ENCODE results near the gene MAGI1. TPM values are rescaled to one million over a fixed set of nuclear protein-coding genes. Genes with fewer than 3 reads are reported as not detected.

The MAGI1 gene
- total and polyA plus RNA-seq, 2 donors (not counting 1 experiment from before 2014, with no cell fraction given) = 0.10 to 0.22 TPM

DNA sequence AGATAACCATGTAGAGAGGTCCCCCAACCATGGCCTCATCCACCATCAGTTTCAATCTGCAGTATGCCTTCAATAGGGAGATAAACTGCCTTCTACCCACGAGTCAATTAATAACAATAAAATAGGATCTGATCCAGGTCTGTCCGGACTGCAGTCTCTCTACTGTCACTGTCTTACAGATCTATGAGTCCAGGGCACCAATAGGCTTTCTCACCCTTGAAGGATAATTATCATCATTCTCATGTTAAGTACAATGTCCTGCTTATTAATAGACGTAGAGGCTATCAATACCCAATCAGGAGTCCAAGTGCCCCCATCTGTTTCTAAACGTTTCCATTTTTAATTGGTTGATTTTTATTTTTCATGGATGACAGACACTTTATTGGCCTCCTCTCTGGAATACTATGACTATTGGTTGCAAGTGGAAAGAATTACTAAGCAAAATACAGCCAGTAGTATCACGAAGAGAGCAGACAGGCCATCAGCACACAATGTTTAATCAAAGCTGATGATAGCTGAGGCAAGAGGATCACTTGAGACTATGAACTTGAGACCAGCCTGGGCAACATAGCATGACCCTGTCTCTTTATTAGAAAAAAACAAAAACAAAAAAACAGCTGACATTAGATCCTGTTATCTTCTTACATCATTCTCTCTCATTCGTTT, 480.7 kb downstream of the MAGI1 start:
- 69% methylated on average over 2 of the region's 6 CpGs for WGBS (ENCODE audit: insufficient coverage)
- H2AFZ ChIP-seq (ENCODE audit: insufficient read depth, low read depth, low read length, poor library complexity, severe bottlenecking) = no peak overlapping the region

DNA sequence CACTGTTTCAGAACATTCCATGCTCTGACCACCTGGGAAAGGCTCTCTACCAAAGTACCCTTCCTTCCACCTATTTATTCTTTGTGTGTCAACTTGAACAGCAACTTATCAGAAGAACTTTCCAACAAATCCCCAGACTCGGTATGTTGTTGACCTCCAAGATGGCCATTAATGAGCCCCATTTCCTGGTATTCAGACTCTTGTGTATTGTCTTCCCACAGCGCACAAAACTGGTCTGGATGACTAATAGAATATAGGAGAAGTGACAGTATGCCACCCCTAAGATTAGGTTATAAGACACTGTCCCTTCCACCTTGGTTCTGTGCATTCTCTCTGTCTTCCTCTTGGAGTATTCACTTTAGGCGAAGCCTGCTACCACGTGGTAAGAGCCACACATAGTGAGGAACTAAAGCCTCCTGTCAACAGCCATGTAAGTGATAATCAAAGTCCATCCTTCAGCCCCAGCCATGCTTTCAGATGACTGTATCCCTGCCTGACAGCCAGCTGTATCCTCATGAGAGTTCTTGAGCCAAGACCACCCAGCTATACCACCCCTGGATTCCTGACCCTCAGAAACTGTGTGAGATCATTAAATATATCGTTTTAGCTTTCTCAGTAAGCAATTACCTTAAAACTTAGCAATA, 481.7 kb downstream of the MAGI1 start:
- no peak overlapping the region for H3K27ac Mint-ChIP-seq
- H3K36me3 ChIP-seq (replicated peaks in 1 of 2; ENCODE audit: control extremely low read depth in 1 of 2, control insufficient read depth in 1 of 2, extremely low read depth in 1 of 2, insufficient read depth in 2 of 2, low read length in 1 of 2) = no peaks in the 10 kb centered on the region
- no peak overlapping the region for H2AFZ ChIP-seq (ENCODE audit: insufficient read depth, low read depth, low read length, poor library complexity, severe bottlenecking)
- intact Hi-C loops (cut with micrococcal nuclease) = no loop called here
- no peak overlapping the region for H3K4me2 ChIP-seq (replicated peaks; ENCODE audit: low read depth, low read length, poor library complexity, severe bottlenecking)
- no peaks in the 10 kb centered on the region for H3K4me1 Mint-ChIP-seq
- H3K4me3 ChIP-seq (ENCODE audit: control extremely low read depth in 1 of 5, extremely low read depth in 1 of 5, insufficient read depth in 1 of 5, low read depth in 2 of 5, low read length in 4 of 5) = no peak overlapping the region
- no peak overlapping the region for H3K9ac ChIP-seq (ENCODE audit: low read length)
- H3K79me2 ChIP-seq (ENCODE audit: control insufficient read depth, insufficient read depth, low read length) = no peaks in the 10 kb centered on the region
- ChIA-PET CTCF (no interaction called here), POLR2A (no interaction called here)
- TF ChIP-seq, protein P1, sequence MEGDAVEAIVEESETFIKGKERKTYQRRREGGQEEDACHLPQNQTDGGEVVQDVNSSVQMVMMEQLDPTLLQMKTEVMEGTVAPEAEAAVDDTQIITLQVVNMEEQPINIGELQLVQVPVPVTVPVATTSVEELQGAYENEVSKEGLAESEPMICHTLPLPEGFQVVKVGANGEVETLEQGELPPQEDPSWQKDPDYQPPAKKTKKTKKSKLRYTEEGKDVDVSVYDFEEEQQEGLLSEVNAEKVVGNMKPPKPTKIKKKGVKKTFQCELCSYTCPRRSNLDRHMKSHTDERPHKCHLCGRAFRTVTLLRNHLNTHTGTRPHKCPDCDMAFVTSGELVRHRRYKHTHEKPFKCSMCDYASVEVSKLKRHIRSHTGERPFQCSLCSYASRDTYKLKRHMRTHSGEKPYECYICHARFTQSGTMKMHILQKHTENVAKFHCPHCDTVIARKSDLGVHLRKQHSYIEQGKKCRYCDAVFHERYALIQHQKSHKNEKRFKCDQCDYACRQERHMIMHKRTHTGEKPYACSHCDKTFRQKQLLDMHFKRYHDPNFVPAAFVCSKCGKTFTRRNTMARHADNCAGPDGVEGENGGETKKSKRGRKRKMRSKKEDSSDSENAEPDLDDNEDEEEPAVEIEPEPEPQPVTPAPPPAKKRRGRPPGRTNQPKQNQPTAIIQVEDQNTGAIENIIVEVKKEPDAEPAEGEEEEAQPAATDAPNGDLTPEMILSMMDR (IDR thresholded peaks at IDR 0.05) = no peak
- no peak for TF ChIP-seq EZH2 (IDR thresholded peaks at IDR 0.05; ENCODE audit: borderline replicate concordance, insufficient read depth, low read depth, low read length, poor library complexity, severe bottlenecking)
- H4K20me1 ChIP-seq (ENCODE audit: control insufficient read depth, insufficient read depth, low read length, poor library complexity, severe bottlenecking) = no peaks in the 10 kb centered on the region
- no peaks in the 10 kb centered on the region for H3K27me3 ChIP-seq (replicated peaks in 1 of 4; ENCODE audit: control extremely low read depth in 1 of 4, control insufficient read depth in 3 of 4, insufficient read depth in 4 of 4, low read length in 3 of 4)
- H3K9me3 ChIP-seq (ENCODE audit: control extremely low read depth in 1 of 3, control insufficient read depth in 2 of 3, insufficient read depth in 1 of 3, low read length in 2 of 3) = peaks cover 0 to 4% (median 0%) of the 10 kb centered on the region in 3 donors
- no peak overlapping the region for H3K27ac ChIP-seq (ENCODE audit: low read length in 2 of 2)
- H3K27me3 Mint-ChIP-seq = no peaks in the 10 kb centered on the region
- ATAC-seq (ENCODE audit: low read depth) = no peak
- no peaks in the 10 kb centered on the region for H3K4me1 ChIP-seq (ENCODE audit: control insufficient read depth in 2 of 2, insufficient read depth in 2 of 2, low read length in 2 of 2)
- H3K4me3 Mint-ChIP-seq = no peak overlapping the region
- H3K9me3 Mint-ChIP-seq (ENCODE audit: insufficient read depth) = peaks cover 2% of the 10 kb centered on the region
- no CpG with 5 or more reads among the region's 5 CpGs for WGBS (ENCODE audit: insufficient coverage)
- DNase-seq = no peak

More for the DNA sequence above, 480.7 kb downstream of the MAGI1 start:
- no peak overlapping the region for H3K4me2 ChIP-seq (replicated peaks; ENCODE audit: low read depth, low read length, poor library complexity, severe bottlenecking)
- H3K9me3 ChIP-seq (ENCODE audit: control extremely low read depth in 1 of 3, control insufficient read depth in 2 of 3, insufficient read depth in 1 of 3, low read length in 2 of 3) = peaks cover 0 to 4% (median 0%) of the 10 kb centered on the region in 3 donors
- Mint-ChIP-seq H3K27me3 (no peaks in the 10 kb centered on the region), H3K27ac (no peak overlapping the region), H3K4me1 (no peaks in the 10 kb centered on the region), H3K4me3 (no peak overlapping the region), H3K9me3 (ENCODE audit: insufficient read depth) (peaks cover 2% of the 10 kb centered on the region)
- no peaks in the 10 kb centered on the region for H3K27me3 ChIP-seq (replicated peaks in 1 of 4; ENCODE audit: control extremely low read depth in 1 of 4, control insufficient read depth in 3 of 4, insufficient read depth in 4 of 4, low read length in 3 of 4)
- no peak for ATAC-seq (ENCODE audit: low read depth)
- no peak overlapping the region for H3K4me3 ChIP-seq (ENCODE audit: control extremely low read depth in 1 of 5, extremely low read depth in 1 of 5, insufficient read depth in 1 of 5, low read depth in 2 of 5, low read length in 4 of 5)
- no peaks in the 10 kb centered on the region for H3K79me2 ChIP-seq (ENCODE audit: control insufficient read depth, insufficient read depth, low read length)
- no peaks in the 10 kb centered on the region for H3K4me1 ChIP-seq (ENCODE audit: control insufficient read depth in 2 of 2, insufficient read depth in 2 of 2, low read length in 2 of 2)
- CTCF ChIA-PET = no interaction called here
- no peak overlapping the region for H3K9ac ChIP-seq (ENCODE audit: low read length)
- no peak overlapping the region for H3K27ac ChIP-seq (ENCODE audit: low read length in 2 of 2)
- intact Hi-C loops (cut with micrococcal nuclease) = no loop called here
- TF ChIP-seq, protein P1 (IDR thresholded peaks at IDR 0.05) = no peak
- no peak for TF ChIP-seq EZH2 (IDR thresholded peaks at IDR 0.05; ENCODE audit: borderline replicate concordance, insufficient read depth, low read depth, low read length, poor library complexity, severe bottlenecking)
- POLR2A ChIA-PET = no interaction called here
- H4K20me1 ChIP-seq (ENCODE audit: control insufficient read depth, insufficient read depth, low read length, poor library complexity, severe bottlenecking) = no peaks in the 10 kb centered on the region
- no peak for DNase-seq
- H3K36me3 ChIP-seq (replicated peaks in 1 of 2; ENCODE audit: control extremely low read depth in 1 of 2, control insufficient read depth in 1 of 2, extremely low read depth in 1 of 2, insufficient read depth in 2 of 2, low read length in 1 of 2) = no peaks in the 10 kb centered on the region
